Progenitor cell of endocrine pancreas (in vitro differentiated cells): Measurements from ENCODE around the gene GPR50. TPM values are rescaled to one million over a fixed set of nuclear protein-coding genes. Genes with fewer than 3 reads are reported as not detected.
A peak's percentile ranks its signal among the peaks of the same experiment; 100 is the strongest.

Experiments used
- DNase-seq: peaks from one replicate; pipeline ENCODE4 v3.0.0; 2021; ENCODE audit warnings: low spot score; ENCODE audit not compliant: unreplicated experiment
- H3K27ac Mint-ChIP-seq: 2 replicates; pipeline ENCODE4 v1.8.0; 2021; ENCODE audit warnings: mild to moderate bottlenecking, moderate library complexity, mixed read lengths
- H3K27me3 Mint-ChIP-seq: 2 replicates; pipeline ENCODE4 v1.8.0; 2021; ENCODE audit warnings: mixed read lengths
- H3K36me3 Mint-ChIP-seq: 2 replicates; pipeline ENCODE4 v1.8.0; 2022; ENCODE audit warnings: mixed read lengths; ENCODE audit not compliant: insufficient read depth
- H3K4me1 Mint-ChIP-seq: 2 replicates; pipeline ENCODE4 v1.8.0; 2021; ENCODE audit warnings: low read depth, mixed read lengths
- H3K4me3 Mint-ChIP-seq: 2 replicates; pipeline ENCODE4 v1.8.0; 2021; ENCODE audit warnings: low read depth, mild to moderate bottlenecking, moderate library complexity, mixed read lengths
- H3K9me3 Mint-ChIP-seq: 2 replicates; pipeline ENCODE4 v1.8.0; 2021; ENCODE audit warnings: low read depth, mixed read lengths
- CTCF ChIP-seq: fragments of 200-600 bp; sonication (generic); IDR thresholded peaks from one replicate; pipeline ENCODE4 v1.5.0; 2021; ENCODE audit warnings: antibody characterized with exemption, mild to moderate bottlenecking; ENCODE audit not compliant: unreplicated experiment
- microRNA-seq: library from miRNA; unstranded; fragments of <30 nt; microRNA quantifications from one replicate; pipeline ENCODE4 v1.1.0, GENCODE V29; 2020; ENCODE audit warnings: borderline number of aligned reads; ENCODE audit not compliant: unreplicated experiment
- total RNA-seq: library from RNA; stranded (reverse); gene quantifications from 2 replicates; pipeline ENCODE4 v1.2.1, GENCODE V29; 2021

GPR50 gene
- total RNA-seq, 1 donor from 2014 or later, result 0.29 TPM

- Mint-ChIP-seq H3K4me3 (no peak overlapping the region), H3K36me3 (no peaks in the 10 kb centered on the region), H3K9me3 (peaks cover 22% of the 10 kb centered on the region), H3K27ac (no peak overlapping the region), H3K27me3 (peaks cover 34% of the 10 kb centered on the region), H3K4me1 (no peaks in the 10 kb centered on the region)
- no peak for TF ChIP-seq CTCF
- no peak for DNase-seq
Observed at GRCh38 chrX:151226941-151227340, 50.6 kb downstream of the GPR50 start.

- H3K27ac Mint-ChIP-seq, result no peak overlapping the region
- peak; percentile 9 for DNase-seq
Observed at GRCh38 chrX:151227627-151228026, 51.2 kb downstream of the GPR50 start.

GRCh38 chrX:151228935-151229334, 52.6 kb downstream of the GPR50 start:
- no peaks in the 10 kb centered on the region for H3K4me1 Mint-ChIP-seq
- H3K36me3 Mint-ChIP-seq, result no peaks in the 10 kb centered on the region
- H3K27ac Mint-ChIP-seq, result no peak overlapping the region
- TF ChIP-seq CTCF, result no peak
- peaks cover 37% of the 10 kb centered on the region for H3K27me3 Mint-ChIP-seq
- no peak for DNase-seq
- H3K9me3 Mint-ChIP-seq, result peaks cover 22% of the 10 kb centered on the region
- H3K4me3 Mint-ChIP-seq, result no peak overlapping the region

More at GRCh38 chrX:151227627-151228026, 51.2 kb downstream of the GPR50 start:
- Mint-ChIP-seq H3K9me3 (peaks cover 22% of the 10 kb centered on the region), H3K4me3 (peak overlapping the region; percentile 50), H3K36me3 (no peaks in the 10 kb centered on the region), H3K27me3 (peaks cover 34% of the 10 kb centered on the region), H3K4me1 (no peaks in the 10 kb centered on the region)
- no peak for TF ChIP-seq CTCF

Small RNA genes within 50 kb of the gene (microRNA-seq; reads per million reads assigned to microRNA genes)
- not detected for gene MIR4330

Other genes with a start within 250 kb of the GPR50 start
- 252 and 257 TPM in 2 replicates for gene HMGB3, start 193.2 kb upstream of the GPR50 start, total RNA-seq
- gene VMA21, start 220.6 kb downstream of the GPR50 start, total RNA-seq, result 36.1 and 41.6 TPM in 2 replicates